Colonic mucosa (tissue), 4 donors: ENCODE data around the gene SNRNP48. TPM values are rescaled to one million over a fixed set of nuclear protein-coding genes. Genes with fewer than 3 reads are reported as not detected.

ENCODE experiments used
- DNase-seq: peaks from one replicate; pipeline ENCODE4 v3.0.0-alpha.2; 2020
- H3K27ac ChIP-seq: fragments of 200-600 bp; one replicate; pipeline ENCODE4 v1.8.0; 2021
- H3K27me3 ChIP-seq: fragments of 200-600 bp; one replicate; pipeline ENCODE4 v1.8.0; 2021
- H3K36me3 ChIP-seq: fragments of 200-600 bp; one replicate; pipeline ENCODE4 v1.8.0; 2021
- H3K4me1 ChIP-seq: fragments of 200-600 bp; one replicate; pipeline ENCODE4 v1.8.0; 2021; ENCODE audit warnings: mild to moderate bottlenecking
- H3K4me3 ChIP-seq: fragments of 200-600 bp; one replicate; pipeline ENCODE4 v1.8.0; 2021
- H3K9ac ChIP-seq, 2 donors: one replicate each; pipeline ENCODE4 v1.7.0; 2013; ENCODE audit warnings: control low read depth in 2 of 2, low read depth in 2 of 2, low read length in 2 of 2
- H3K9me3 ChIP-seq: fragments of 200-600 bp; one replicate; pipeline ENCODE4 v1.8.0; 2021
- CTCF ChIP-seq: fragments of 200-600 bp; IDR thresholded peaks from one replicate; pipeline ENCODE4 v1.8.0; 2022; ENCODE audit warnings: antibody characterized with exemption, mild to moderate bottlenecking
- intact Hi-C: fragments of 100-400 bp; cut with DNase I; formaldehyde crosslinking; loops from one replicate; pipeline ENCODE4 v1.14.1; 2022
- total RNA-seq, 2 donors: library from RNA; stranded (reverse); fragmentation: NEBNext Ultra II Directional in 1 of 2; extraction: Animal tissue kit (Norgen Biotek cat#: 25700) in 1 of 2; gene quantifications; one replicate each; pipeline ENCODE4 v1.2.1, GENCODE V29; 2021
- donor health status: healthy.
- donor health status: DM: no; HTN: no; CAD: no.
- donor health status: DM: no; HTN: no; CAD: no.

Gene SNRNP48
- total RNA-seq, 2 donors from 2014 or later, result 13.8 to 14.6 TPM

DNA sequence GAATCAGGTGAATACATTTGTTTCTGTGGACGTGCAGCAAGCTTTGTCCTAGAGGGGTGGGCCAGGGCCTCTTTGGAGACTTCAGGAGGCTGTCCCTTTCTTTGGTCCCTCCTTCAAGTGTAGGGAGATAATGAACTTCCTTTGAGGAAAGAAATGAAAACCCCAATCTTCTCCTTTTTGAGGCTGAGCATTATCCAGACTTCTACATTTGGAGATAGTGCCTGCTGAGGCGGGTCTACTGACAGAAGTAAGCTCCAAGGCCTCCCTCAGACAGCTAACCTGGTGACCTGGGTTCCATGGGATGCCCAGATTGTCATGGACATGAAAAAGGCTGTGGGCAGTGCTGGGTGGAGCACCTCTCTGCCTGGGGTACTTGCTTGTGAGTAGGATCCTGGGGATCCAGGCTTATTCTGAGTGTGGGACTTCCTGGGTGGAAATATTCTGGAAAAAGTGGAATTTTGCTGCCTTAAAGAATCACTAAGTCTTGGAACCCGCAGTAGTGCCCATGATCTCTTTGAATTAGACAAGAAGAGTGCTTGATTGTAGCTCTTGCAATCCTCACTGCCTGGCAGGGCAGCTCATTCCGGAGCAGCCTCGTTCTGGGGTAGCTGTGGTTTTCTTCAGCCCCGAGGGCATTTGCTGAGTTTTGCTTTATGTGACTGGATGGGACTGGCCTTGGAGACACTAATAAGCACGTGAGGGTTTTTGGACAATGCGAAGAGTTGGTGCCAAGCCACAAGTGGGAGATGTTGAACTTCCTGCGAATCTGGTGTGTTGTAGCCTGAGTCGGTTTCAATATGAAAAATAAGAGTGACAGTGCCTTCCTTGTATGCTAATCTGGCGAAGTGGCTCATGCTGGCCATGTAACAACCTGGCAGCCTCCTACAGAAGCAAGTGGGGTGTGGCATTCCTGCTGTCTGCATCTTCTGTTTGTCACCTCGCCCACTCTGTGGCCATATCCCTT is 28.1 kb downstream of the SNRNP48 start:
- no peak for TF ChIP-seq CTCF
- no peaks in the 10 kb centered on the region for H3K27me3 ChIP-seq
- no peak overlapping the region for H3K9ac ChIP-seq
- peak overlapping the region; percentile 27 for H3K27ac ChIP-seq
- DNase-seq, result no peak
- H3K4me1 ChIP-seq, result no peaks in the 10 kb centered on the region
- H3K9me3 ChIP-seq, result no peaks in the 10 kb centered on the region
- H3K36me3 ChIP-seq, result no peaks in the 10 kb centered on the region
- intact Hi-C loops, result loop anchor here (5.0 to 10.0 kb wide), 4 partner anchors 196 to 389 kb away; no protein-coding TSS in a partner anchor
- no peak overlapping the region for H3K4me3 ChIP-seq

DNA sequence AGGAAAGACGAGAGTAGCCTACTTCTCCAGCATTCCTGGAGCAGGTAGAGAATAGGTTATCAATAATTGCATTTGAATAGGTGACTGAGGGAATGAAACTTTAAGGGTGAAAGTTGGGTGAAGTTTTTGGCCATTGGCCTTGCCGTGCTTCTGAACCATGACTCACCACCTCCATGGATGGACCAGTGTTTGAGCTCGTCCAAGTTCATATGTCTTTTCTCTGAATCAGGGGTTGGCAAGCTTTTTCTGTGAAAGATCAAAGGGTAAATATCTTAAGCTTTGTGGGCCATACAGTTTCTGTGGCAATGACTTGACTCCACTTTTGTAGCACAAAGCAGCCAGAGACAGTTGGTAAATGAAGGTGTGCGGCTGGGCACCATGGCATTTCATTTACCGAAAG is 31.8 kb downstream of the SNRNP48 start:
- Histone ChIP-seq H3K9ac (no peak overlapping the region), H3K27ac (no peak overlapping the region), H3K36me3 (no peaks in the 10 kb centered on the region), H3K27me3 (no peaks in the 10 kb centered on the region), H3K4me3 (no peak overlapping the region), H3K9me3 (no peaks in the 10 kb centered on the region), H3K4me1 (no peaks in the 10 kb centered on the region)
- intact Hi-C loops, result no loop called here
- DNase-seq, result no peak
- no peak for TF ChIP-seq CTCF

DNA sequence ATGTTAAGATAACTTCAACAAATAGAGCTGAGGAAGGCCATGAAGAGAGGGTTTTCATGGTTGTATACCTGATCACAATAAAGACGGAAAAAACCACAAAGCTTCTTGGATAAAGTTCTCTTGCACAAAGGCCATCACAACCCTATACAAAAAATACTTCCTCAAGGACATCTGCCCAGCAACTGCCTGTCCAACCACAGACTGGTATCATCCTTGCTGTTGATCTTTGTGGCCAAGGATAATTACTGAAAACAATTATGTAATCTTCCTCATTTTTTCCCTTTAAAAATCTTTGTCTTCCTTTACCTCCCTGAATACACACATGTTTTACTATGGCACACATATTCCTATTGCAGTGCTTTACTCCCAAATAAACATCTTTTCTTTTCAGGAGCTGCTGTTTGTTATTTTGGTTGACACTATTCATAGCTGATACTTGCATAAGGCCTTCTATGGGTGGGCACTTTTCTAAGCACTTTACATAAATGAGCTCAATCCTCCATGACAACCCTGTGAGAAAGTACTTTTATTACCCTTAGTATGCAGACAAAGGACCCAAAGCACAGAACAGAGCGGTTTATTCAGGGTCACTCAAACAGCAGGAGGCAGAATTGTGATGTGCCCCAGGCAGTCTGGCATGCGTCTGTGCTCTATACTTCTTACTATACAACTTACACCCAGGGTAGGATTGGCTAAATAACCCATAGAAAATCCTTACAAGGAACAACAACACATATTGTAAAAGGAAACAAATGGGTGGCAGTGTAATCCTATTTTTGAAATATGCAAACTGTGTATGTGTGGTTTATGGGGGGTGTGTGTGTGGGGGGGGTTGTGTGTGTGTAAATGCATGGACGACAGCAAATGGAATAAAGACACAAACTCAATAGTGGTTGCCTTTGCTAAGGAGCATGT is 35.1 kb downstream of the SNRNP48 start:
- H3K9me3 ChIP-seq, result no peaks in the 10 kb centered on the region
- H3K27me3 ChIP-seq, result no peaks in the 10 kb centered on the region
- H3K36me3 ChIP-seq, result no peaks in the 10 kb centered on the region
- no peaks in the 10 kb centered on the region for H3K4me1 ChIP-seq
- intact Hi-C loops, result no loop called here
- TF ChIP-seq CTCF, result no peak
- no peak overlapping the region for H3K27ac ChIP-seq
- no peak overlapping the region for H3K9ac ChIP-seq
- no peak for DNase-seq
- no peak overlapping the region for H3K4me3 ChIP-seq

DNA sequence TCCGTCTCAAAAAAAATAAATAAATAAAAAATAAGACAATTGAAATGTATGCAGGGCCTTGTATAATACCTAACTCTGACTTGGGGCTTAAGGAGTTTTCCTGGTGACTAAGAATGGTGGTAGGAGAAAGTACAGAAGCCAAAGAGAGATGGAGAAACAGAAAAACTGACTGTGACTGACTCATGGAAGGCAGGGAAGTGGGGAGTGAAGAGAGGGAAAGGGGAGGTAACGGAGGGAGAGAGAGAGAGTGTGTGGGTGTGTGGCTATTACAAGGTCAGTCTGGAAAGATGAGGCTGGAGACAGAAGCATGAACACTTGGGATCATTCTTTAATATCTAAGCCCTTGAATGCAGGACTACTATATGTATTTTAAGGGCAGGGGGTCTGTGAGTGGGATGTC is 38.5 kb downstream of the SNRNP48 start:
- Histone ChIP-seq H3K9me3 (no peaks in the 10 kb centered on the region), H3K9ac (no peak overlapping the region), H3K27me3 (no peaks in the 10 kb centered on the region), H3K4me1 (no peaks in the 10 kb centered on the region), H3K27ac (no peak overlapping the region), H3K36me3 (no peaks in the 10 kb centered on the region), H3K4me3 (no peak overlapping the region)
- no peak for TF ChIP-seq CTCF
- intact Hi-C loops, result no loop called here
- DNase-seq, result no peak

- DNase-seq, result no peak
- Histone ChIP-seq H3K4me1 (no peaks in the 10 kb centered on the region), H3K27me3 (no peaks in the 10 kb centered on the region), H3K4me3 (no peak overlapping the region), H3K36me3 (no peaks in the 10 kb centered on the region), H3K9ac (no peak overlapping the region), H3K9me3 (no peaks in the 10 kb centered on the region), H3K27ac (no peak overlapping the region)
- intact Hi-C loops, result no loop called here
- no peak for TF ChIP-seq CTCF
Observed at GRCh38 chr6:7628909-7629308, 38.9 kb downstream of the SNRNP48 start.
